GM12878 (cell line): ENCODE data around the gene PHRF1. TPM values are rescaled to one million over a fixed set of nuclear protein-coding genes. Genes with fewer than 3 reads are reported as not detected.

Experiments
- ATAC-seq: fragments of 200-7000 bp; cut with Tn5 transposase; 3 replicates; pipeline ENCODE4 v1.9.1; 2020; ENCODE audit warnings: mild to moderate bottlenecking, moderate library complexity
- BruUV-seq: library from RNA; stranded (reverse); fragments of 400-500 nt; replicated peaks from 2 replicates; lab custom pipeline; 2021; lab: Mats Ljungman, UMichigan
- CTCF ChIA-PET: fragments of 300-600 bp; sonication (Branson Sonifier 250); formaldehyde crosslinking; extraction: SDS; loops from one replicate; lab custom pipeline; 2021; ENCODE audit warnings: inconsistent platforms; lab: Yijun Ruan, JAX
- POLR2A ChIA-PET: fragments of 350-600 bp; formaldehyde crosslinking; extraction: SDS; loops from one replicate; lab custom pipeline; 2021; ENCODE audit warnings: inconsistent platforms; lab: Charles Lee
- RAD21 ChIA-PET: fragments of 300-600 bp; sonication (Branson Sonifier 250); formaldehyde crosslinking; loops from one replicate; lab custom pipeline; 2023; ENCODE audit warnings: antibody characterized with exemption; ENCODE audit not compliant: unreplicated experiment; lab: Charles Lee
- SMC1A ChIA-PET: fragments of 300-600 bp; sonication (Branson Sonifier 250); formaldehyde crosslinking; loops from one replicate; lab custom pipeline; 2023; ENCODE audit not compliant: unreplicated experiment, uncharacterized antibody; lab: Charles Lee
- DNase-seq: peaks from one replicate; pipeline ENCODE4 v3.0.0-alpha.2; 2011; ENCODE audit warnings: low read depth, low spot score
- FAIRE-seq: peaks from 3 replicates; lab custom pipeline; 2011; peaks lifted over from hg19 to GRCh38; lab: Jason Lieb, UNC
- H2AFZ ChIP-seq: 2 replicates; pipeline ENCODE4 v1.6.0; 2011; ENCODE audit warnings: low read depth, low read length, control low read depth; ENCODE audit not compliant: control insufficient read depth
- H3K27ac ChIP-seq: 2 replicates; pipeline ENCODE4 v1.5.1; 2011; ENCODE audit warnings: control low read depth; ENCODE audit not compliant: control insufficient read depth, insufficient read depth
- H3K27me3 ChIP-seq, 2 experiments: replicated peaks in 1 of 2; 2 replicates each; pipeline versions ENCODE4 v1.6.0 to v1.6.1; 2011; ENCODE audit warnings: low read length in 1 of 2; ENCODE audit not compliant: control insufficient read depth in 2 of 2, insufficient read depth in 2 of 2
- H3K36me3 ChIP-seq, 2 experiments: 2 replicates each; pipeline ENCODE4 v1.5.1; 2011; ENCODE audit warnings: low read length in 1 of 2; ENCODE audit not compliant: control insufficient read depth in 2 of 2, insufficient read depth in 2 of 2
- H3K4me1 ChIP-seq: 2 replicates; pipeline ENCODE4 v1.6.1; 2011; ENCODE audit warnings: mild to moderate bottlenecking, low read length, moderate library complexity, mixed read lengths; ENCODE audit not compliant: control insufficient read depth, insufficient read depth
- H3K4me2 ChIP-seq: 2 replicates; pipeline ENCODE4 v1.6.0; 2011; ENCODE audit warnings: control low read depth; ENCODE audit not compliant: control insufficient read depth, insufficient read depth
- H3K4me3 ChIP-seq: fragments of 200-600 bp; sonication (generic); 2 replicates; pipeline ENCODE4 v1.5.1; 2016
- H3K79me2 ChIP-seq: 2 replicates; pipeline ENCODE4 v1.6.0; 2011; ENCODE audit warnings: low read length; ENCODE audit not compliant: control insufficient read depth, insufficient read depth
- H3K9ac ChIP-seq: 2 replicates; pipeline ENCODE4 v1.8.0; 2011; ENCODE audit warnings: low read length, control low read depth, mixed read lengths; ENCODE audit not compliant: control insufficient read depth, insufficient read depth
- H3K9me3 ChIP-seq: replicated peaks from 3 replicates; pipeline ENCODE4 v1.5.1; 2011; ENCODE audit warnings: mild to moderate bottlenecking, low read length; ENCODE audit not compliant: control insufficient read depth, insufficient read depth
- H4K20me1 ChIP-seq: 2 replicates; pipeline ENCODE4 v1.6.0; 2011; ENCODE audit not compliant: control insufficient read depth, insufficient read depth
- CBX3 ChIP-seq: fragments of 200-600 bp; sonication (generic); IDR thresholded peaks from 2 replicates; pipeline ENCODE4 v1.6.1; 2016; ENCODE audit warnings: low read depth, borderline replicate concordance
- IKZF1 ChIP-seq: fragments of 450-650 bp; conservative IDR thresholded peaks from 2 replicates; pipeline ENCODE4 v1.6.1; 2017; ENCODE audit warnings: antibody characterized with exemption, mild to moderate bottlenecking
- IRF3 ChIP-seq: fragments of 450-650 bp; IDR thresholded peaks from 2 replicates; pipeline ENCODE4 v1.6.1; 2014; ENCODE audit warnings: mild to moderate bottlenecking
- KAT2A ChIP-seq: conservative IDR thresholded peaks from 2 replicates; pipeline ENCODE4 v1.6.1; 2011; ENCODE audit warnings: low read depth, low read length; ENCODE audit not compliant: control insufficient read depth
- NFYA ChIP-seq: IDR thresholded peaks from 2 replicates; pipeline ENCODE4 v1.6.1; 2011; ENCODE audit warnings: low read depth, mild to moderate bottlenecking, low read length, improper control_type of control experiment, borderline replicate concordance
- POLR2A ChIP-seq: IDR thresholded peaks from 2 replicates; pipeline ENCODE4 v1.6.1; 2011; ENCODE audit warnings: low read depth, mild to moderate bottlenecking, low read length
- RAD21 ChIP-seq: IDR thresholded peaks from 2 replicates; pipeline ENCODE4 v1.6.1; 2011; ENCODE audit warnings: mild to moderate bottlenecking, low read depth, low read length, moderate library complexity; ENCODE audit not compliant: insufficient read depth
- RUNX3 ChIP-seq: IDR thresholded peaks from 2 replicates; pipeline ENCODE4 v1.6.1; 2012; ENCODE audit warnings: low read length, inconsistent platforms
- SRF ChIP-seq, 2 experiments: IDR thresholded peaks; 2 replicates each; pipeline ENCODE4 v1.6.1; 2011; ENCODE audit warnings: low read depth in 2 of 2, low read length in 2 of 2, mild to moderate bottlenecking in 1 of 2, moderate library complexity in 1 of 2
- TAF1 ChIP-seq: IDR thresholded peaks from 2 replicates; pipeline ENCODE4 v1.6.1; 2011; ENCODE audit warnings: mild to moderate bottlenecking, low read depth, low read length, borderline replicate concordance
- WGBS: methylation state at CpG from one replicate; pipeline ENCODE4 v1.1.6; 2016; ENCODE audit warnings: low lambda C conversion rate; ENCODE audit not compliant: insufficient replicate concordance, insufficient coverage; ENCODE audit errors: missing lambda C conversion rate; 5-methylcytosine and 5-hydroxymethylcytosine counted together
- in situ Hi-C: fragments of 300-500 bp; cut with MboI; formaldehyde crosslinking; loops from 9 replicates; pipeline ENCODE4 v1.14.3; 2018; ENCODE audit warnings: mixed read lengths
- intact Hi-C: fragments of 100-400 bp; cut with micrococcal nuclease; formaldehyde crosslinking; loops from one replicate; pipeline ENCODE4 v1.14.2; 2022; ENCODE audit not compliant: unreplicated experiment
- polyA plus RNA-seq, 11 experiments: library from polyadenylated mRNA; depleted of rRNA in 4 of 11; unstranded in 6 of 11; stranded (reverse) in 5 of 11; fragments of >200 nt; fragmentation: Nextera tagmentation in 4 of 11; fragmentation: Illumina TruSeq in 1 of 11; extraction: Ambion mirVana in 4 of 11; extraction: Trizol in 1 of 11; gene quantifications; 1 replicate in 1 of 11; 2 replicates in 10 of 11; pipeline versions ENCODE4 v1.2.1 to v1.2.3, GENCODE V29; 2011 to 2016; ENCODE audit warnings: inconsistent platforms in 2 of 11, missing spikeins in 2 of 11, low read depth in 1 of 11
- total RNA-seq, 4 experiments: library from RNA; depleted of rRNA in 3 of 4; stranded (reverse); fragments of >200 nt in 3 of 4; fragmentation: Illumina TruSeq in 1 of 4; extraction: Trizol in 1 of 4; gene quantifications; 2 replicates each; pipeline versions ENCODE4 v1.2.1 to v1.2.3, GENCODE V29; 2013 to 2021
- TF ChIP-seq, protein P1 (sequence below): fragments of 450-650 bp; IDR thresholded peaks from 2 replicates; pipeline ENCODE4 v1.6.1; 2017; ENCODE audit warnings: mild to moderate bottlenecking, low read depth, inconsistent platforms; ENCODE audit not compliant: poor library complexity, severe bottlenecking

The PHRF1 gene
- total and polyA plus RNA-seq, 10 of the 15 experiments (the other 5 are each of a cell fraction or from before 2014, with no cell fraction given), result 0.13 to 43.5 (median 15.1) TPM

- H3K9ac ChIP-seq, result no peak overlapping the region
- no peak overlapping the region for H2AFZ ChIP-seq
- WGBS, result 84% methylated on average over 19 of the region's 19 CpGs
- no peak for DNase-seq
- no TSS peak for BruUV-seq
- no peak overlapping the region for H3K4me2 ChIP-seq
- no peaks in the 10 kb centered on the region for H3K9me3 ChIP-seq
- CTCF ChIA-PET, result no interaction called here
- no peak for FAIRE-seq
- H3K27ac ChIP-seq, result no peak overlapping the region
- peaks cover 13% of the 10 kb centered on the region for H3K4me1 ChIP-seq
- no peaks in the 10 kb centered on the region for H3K79me2 ChIP-seq
- no peak overlapping the region for H3K4me3 ChIP-seq
- POLR2A ChIA-PET, result no interaction called here
- no peak for TF ChIP-seq NFYA
- TF ChIP-seq RUNX3, result no peak
- no peak for TF ChIP-seq KAT2A
- 0 out of 2 replicates have a peak, but pooled peaks have one; percentile 47 for TF ChIP-seq POLR2A
- no peak for TF ChIP-seq TAF1
- TF ChIP-seq IKZF1, result no peak
- TF ChIP-seq RAD21, result no peak
- TF ChIP-seq, all 136 proteins: peak for 1
- H3K36me3 ChIP-seq, result peaks cover 0 to 2% of the 10 kb centered on the region in 2 experiments; a peak in 3 of 4 replicates
- in situ Hi-C loops, result no loop called here
- ATAC-seq, result no peak
- no peaks in the 10 kb centered on the region for H4K20me1 ChIP-seq
- ChIA-PET RAD21 (no interaction called here), SMC1A (no interaction called here)
- H3K27me3 ChIP-seq, result peaks cover 0 to 5% of the 10 kb centered on the region in 2 experiments; a peak in 2 of 4 replicates
- intact Hi-C loops, result no loop called here
Measured at GRCh38 chr11:641806-642370, 65.6 kb downstream of the PHRF1 start.

- Histone ChIP-seq H2AFZ (no peak overlapping the region), H3K27ac (no peak overlapping the region), H3K9ac (no peak overlapping the region), H3K4me1 (peaks cover 13% of the 10 kb centered on the region), H3K4me3 (no peak overlapping the region), H3K27me3 (peaks cover 0 to 3% of the 10 kb centered on the region in 2 experiments; a peak in 1 of 4 replicates), H4K20me1 (no peaks in the 10 kb centered on the region), H3K9me3 (no peaks in the 10 kb centered on the region), H3K4me2 (no peak overlapping the region), H3K36me3 (peaks cover 0 to 2% of the 10 kb centered on the region in 2 experiments; a peak in 3 of 4 replicates), H3K79me2 (no peaks in the 10 kb centered on the region)
- ATAC-seq, result no peak
- in situ Hi-C loops, result no loop called here
- WGBS, result 75% methylated on average over 9 of the region's 9 CpGs
- ChIA-PET RAD21 (no interaction called here), CTCF (no interaction called here), POLR2A (interaction anchor here (0.6 kb wide), 1 partner anchor 276 kb away, joined by 5 read pairs; no protein-coding TSS in a partner anchor), SMC1A (no interaction called here)
- no TSS peak for BruUV-seq
- FAIRE-seq, result no peak
- no peak for DNase-seq
- intact Hi-C loops, result no loop called here
- TF ChIP-seq SRF (IDR thresholded peaks at IDR 0.05; ENCODE audit: low read depth in 2 of 2, low read length in 2 of 2) (no peak), IRF3 (no peak), CBX3 (no peak)
- TF ChIP-seq, protein P1, sequence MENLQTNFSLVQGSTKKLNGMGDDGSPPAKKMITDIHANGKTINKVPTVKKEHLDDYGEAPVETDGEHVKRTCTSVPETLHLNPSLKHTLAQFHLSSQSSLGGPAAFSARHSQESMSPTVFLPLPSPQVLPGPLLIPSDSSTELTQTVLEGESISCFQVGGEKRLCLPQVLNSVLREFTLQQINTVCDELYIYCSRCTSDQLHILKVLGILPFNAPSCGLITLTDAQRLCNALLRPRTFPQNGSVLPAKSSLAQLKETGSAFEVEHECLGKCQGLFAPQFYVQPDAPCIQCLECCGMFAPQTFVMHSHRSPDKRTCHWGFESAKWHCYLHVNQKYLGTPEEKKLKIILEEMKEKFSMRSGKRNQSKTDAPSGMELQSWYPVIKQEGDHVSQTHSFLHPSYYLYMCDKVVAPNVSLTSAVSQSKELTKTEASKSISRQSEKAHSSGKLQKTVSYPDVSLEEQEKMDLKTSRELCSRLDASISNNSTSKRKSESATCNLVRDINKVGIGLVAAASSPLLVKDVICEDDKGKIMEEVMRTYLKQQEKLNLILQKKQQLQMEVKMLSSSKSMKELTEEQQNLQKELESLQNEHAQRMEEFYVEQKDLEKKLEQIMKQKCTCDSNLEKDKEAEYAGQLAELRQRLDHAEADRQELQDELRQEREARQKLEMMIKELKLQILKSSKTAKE, result no peak
Measured at GRCh38 chr11:643366-643765, 67.1 kb downstream of the PHRF1 start.
